Activated CD4-positive, CD25-positive, alpha-beta regulatory T cell treated with anti-CD3 and anti-CD28 coated beads, Interleukin-2, amount 50 U/mL, for 72 hours (primary cell): ENCODE measurements around the gene LHX4.

Experiments
- DNase-seq: peaks from one replicate; pipeline ENCODE4 v3.0.0; 2021

The LHX4 gene

DNA sequence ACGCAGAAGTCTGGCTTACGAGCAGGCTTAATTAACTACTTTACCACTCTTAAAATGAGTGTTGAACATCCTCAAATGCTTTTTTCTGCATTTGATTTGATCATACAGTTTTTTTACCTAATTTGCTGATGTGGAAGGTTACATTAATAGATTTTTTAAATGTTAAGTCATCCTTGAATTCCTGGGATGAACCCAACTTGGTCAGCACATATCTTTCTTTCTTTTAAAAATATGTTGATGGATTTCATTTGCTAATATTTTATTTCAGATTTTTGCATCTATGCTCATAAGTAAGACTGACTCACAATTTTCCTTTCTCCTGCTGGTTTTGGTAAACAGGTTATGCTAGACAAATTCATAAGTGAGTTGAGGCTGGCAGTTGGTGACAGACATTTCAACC lies 82.9 kb downstream of the LHX4 start:
- no peak for DNase-seq

DNA sequence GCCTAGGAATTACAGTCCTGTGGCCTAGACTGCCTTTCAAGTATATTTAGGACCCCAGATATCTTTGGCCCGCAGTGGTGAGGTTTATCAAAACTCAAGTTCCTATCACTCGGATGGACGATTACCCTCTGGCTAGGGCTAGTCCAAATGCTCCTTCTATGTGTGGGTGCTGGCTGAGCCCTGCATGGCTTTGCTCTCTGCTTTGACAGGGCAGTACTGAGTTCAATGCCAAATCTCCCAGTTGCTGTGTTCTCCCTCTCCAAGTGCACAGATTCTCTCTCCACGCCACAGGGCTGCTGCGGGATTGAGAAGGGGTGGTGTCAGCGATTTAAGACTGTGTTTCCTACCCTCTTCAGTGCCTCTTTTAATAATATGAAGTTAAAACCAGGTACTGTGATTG lies 97.0 kb downstream of the LHX4 start:
- DNase-seq = no peak
